ENCODE measurements around the gene ARL6IP1. TPM values are rescaled to one million over a fixed set of nuclear protein-coding genes. Genes with fewer than 3 reads are reported as not detected.

The ARL6IP1 gene
- total RNA-seq, 2 donors from 2014 or later, result 120 to 133 TPM

DNA sequence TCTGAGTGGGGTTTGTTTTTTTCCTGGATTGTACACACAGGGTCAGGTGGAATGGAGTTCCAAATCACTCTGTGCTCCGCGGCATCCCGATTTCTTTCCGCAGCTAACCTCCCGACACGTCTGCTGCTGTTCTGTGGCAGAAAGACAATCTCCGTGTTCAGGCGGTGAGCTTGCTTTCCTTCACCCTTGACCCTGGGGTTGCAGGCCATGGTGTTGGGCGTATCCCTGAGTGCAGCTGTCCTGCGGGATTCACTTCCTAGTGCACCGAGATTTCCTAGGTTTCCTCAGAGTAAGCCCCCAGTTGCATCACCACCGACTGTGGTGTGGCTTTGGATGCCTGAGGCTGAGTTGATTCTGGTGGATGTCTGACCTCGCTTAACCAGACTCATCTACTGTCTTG, 7.8 kb upstream of the ARL6IP1 start:
- ATAC-seq (replicated peaks), result no peak
- Mint-ChIP-seq H3K27ac (peak overlapping the region; percentile 39), H3K9me3 (no peaks in the 10 kb centered on the region), H3K4me3 (no peak overlapping the region), H3K27me3 (no peaks in the 10 kb centered on the region), H3K4me1 (peaks cover 2% of the 10 kb centered on the region), H3K36me3 (ENCODE audit: low read depth) (peaks cover 85% of the 10 kb centered on the region)

DNA sequence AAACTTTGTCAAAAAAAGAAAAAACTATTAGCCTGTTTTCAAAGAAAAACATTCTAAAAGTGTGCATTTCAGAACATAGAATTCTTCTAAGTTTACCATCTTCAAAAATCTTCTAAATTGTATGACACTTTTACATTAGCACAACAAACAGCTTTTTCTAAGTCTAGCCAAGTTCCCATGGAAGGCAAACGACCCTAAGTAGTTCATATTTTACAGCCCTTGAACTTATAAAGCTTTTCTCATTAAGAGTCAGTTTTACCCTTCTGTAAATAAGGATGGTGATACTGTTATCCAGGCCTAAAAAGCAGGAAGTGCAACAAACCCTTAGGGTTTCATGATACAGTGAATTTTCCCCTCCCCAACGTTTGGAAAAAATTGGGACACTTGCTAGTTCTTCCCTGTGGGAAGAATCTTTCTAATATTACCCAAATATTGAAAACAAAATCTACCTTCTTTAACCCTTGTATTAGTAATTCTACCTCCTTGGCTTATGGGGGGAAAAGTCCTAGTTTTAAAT, 4.0 kb upstream of the ARL6IP1 start:
- Mint-ChIP-seq H3K9me3 (no peaks in the 10 kb centered on the region), H3K36me3 (ENCODE audit: low read depth) (peaks cover 70% of the 10 kb centered on the region), H3K4me3 (no peak overlapping the region), H3K4me1 (peaks cover 11% of the 10 kb centered on the region), H3K27me3 (no peaks in the 10 kb centered on the region), H3K27ac (peak overlapping the region; percentile 89)
- ATAC-seq (replicated peaks), result no peak

DNA sequence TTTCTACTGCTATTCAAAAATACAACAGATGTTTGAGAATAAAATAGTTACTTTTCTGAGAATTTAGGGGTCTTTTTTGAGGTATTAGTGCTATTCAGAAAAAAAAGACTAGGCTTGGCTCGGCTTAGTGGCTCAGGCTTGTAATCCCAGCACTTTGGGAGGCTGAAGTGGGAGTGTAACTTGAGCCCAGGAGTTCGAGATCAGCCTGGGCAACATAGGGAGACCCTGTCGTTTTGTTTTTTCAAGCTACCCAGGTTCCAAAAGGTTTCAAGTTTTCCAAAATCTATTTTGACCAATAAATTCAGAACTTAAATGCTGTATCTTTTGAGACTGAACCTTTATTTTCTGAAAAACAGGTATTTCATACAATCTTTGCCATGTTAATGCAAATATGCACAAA, 3.2 kb upstream of the ARL6IP1 start:
- Mint-ChIP-seq H3K27ac (peak overlapping the region; percentile 89), H3K4me1 (peaks cover 18% of the 10 kb centered on the region), H3K36me3 (ENCODE audit: low read depth) (peaks cover 70% of the 10 kb centered on the region), H3K4me3 (peak overlapping the region; percentile 93), H3K27me3 (no peaks in the 10 kb centered on the region), H3K9me3 (no peaks in the 10 kb centered on the region)
- ATAC-seq (replicated peaks), result no peak

DNA sequence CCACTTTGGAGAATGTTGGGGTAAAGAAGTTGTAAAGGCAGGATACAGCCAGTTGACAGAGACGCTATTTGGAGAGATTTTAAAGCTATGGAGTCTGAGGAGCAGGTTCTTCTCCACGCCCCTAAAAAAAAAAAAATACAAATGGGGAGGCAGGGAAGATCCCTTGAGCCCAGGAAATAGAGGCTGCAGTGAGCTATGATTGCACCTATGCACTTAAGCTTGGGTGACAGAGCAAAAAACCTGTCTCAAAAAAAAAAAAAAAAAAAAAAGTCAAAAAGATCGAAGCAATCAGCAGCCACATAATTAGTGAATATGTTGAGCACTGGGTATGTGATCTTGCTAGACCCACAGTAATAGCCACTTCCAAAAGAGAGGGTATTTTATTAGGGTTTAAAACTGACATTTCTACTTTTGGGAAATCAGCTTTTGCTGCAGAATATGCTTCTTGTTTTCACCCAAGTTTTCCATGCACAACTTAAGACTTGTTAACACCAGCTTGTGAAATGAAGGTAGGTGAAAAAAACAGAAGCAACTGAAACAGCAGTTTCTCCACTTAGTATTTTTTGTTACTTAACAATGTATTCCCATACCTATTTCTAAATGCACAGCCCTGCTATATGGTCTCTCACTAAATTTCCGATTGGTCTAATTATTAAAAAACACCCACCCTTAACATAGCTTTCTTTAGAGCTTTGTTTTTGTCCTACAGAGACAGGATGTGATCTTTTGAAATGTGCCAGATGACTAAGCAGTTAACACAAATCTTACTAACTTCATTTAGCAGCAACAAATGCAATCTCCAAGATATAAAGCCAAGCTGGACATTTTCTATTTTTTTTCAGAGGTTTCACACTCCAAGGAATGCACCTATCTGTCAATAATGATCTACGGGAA, 2.5 kb upstream of the ARL6IP1 start:
- H3K9me3 Mint-ChIP-seq, result no peaks in the 10 kb centered on the region
- H3K36me3 Mint-ChIP-seq (ENCODE audit: low read depth), result peaks cover 69% of the 10 kb centered on the region
- H3K27me3 Mint-ChIP-seq, result no peaks in the 10 kb centered on the region
- ATAC-seq (replicated peaks), result no peak
- peaks cover 20% of the 10 kb centered on the region for H3K4me1 Mint-ChIP-seq
- peak overlapping the region; percentile 89 for H3K27ac Mint-ChIP-seq
- peak overlapping the region; percentile 93 for H3K4me3 Mint-ChIP-seq

DNA sequence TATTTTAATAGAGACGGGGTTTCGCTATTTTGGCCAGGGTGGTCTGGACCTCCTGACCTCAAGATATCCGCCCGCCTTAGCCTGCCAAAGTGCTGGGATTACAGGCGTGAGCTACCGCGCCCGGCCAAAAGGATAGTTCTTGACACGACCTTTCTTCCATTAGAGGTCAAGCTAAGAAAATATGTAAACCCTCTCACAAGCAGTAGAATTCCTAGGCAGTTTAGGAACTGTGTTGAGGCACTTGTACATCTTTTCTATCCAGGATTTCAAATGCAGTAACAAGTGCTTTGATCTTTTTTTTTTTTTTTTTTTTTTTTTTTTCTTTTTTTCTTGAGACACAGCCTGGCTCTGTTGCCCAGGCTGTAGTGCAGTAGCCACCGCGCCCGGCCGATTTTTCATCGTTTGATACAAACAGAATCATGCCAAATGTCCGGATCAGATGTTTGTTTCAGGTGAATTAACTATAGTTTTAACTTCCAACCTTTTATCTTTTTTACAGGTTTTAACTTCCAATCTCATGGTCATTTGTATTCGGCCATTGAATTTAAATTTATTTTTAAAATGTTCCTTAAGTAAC, 1.5 kb upstream of the ARL6IP1 start:
- Mint-ChIP-seq H3K36me3 (ENCODE audit: low read depth) (peaks cover 69% of the 10 kb centered on the region), H3K4me1 (peaks cover 22% of the 10 kb centered on the region), H3K9me3 (no peaks in the 10 kb centered on the region), H3K27ac (peak overlapping the region; percentile 97), H3K27me3 (no peaks in the 10 kb centered on the region), H3K4me3 (peak overlapping the region; percentile 93)
- no peak for ATAC-seq (replicated peaks)

DNA sequence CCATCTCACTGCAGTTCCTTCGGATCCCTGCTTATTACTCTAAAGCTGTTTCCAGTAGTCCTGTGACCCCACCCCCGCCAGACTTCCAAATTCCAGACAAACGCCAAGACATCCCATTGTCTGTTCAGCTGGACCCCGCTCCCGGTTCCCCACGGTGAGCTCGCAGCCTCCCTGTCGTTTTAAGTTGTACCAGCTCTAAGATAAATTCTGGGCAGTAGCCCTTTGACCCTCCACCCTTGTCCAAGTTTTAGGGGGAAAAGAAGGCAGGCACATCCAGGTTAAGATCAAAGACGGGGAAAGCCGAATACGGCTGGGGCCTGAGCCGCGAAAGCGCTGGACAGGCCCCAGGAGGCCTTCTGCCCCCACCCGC, 589 bp downstream of the ARL6IP1 start:
- H3K36me3 Mint-ChIP-seq (ENCODE audit: low read depth), result peaks cover 69% of the 10 kb centered on the region
- H3K4me1 Mint-ChIP-seq, result peaks cover 25% of the 10 kb centered on the region
- no peaks in the 10 kb centered on the region for H3K9me3 Mint-ChIP-seq
- peak overlapping the region; percentile 97 for H3K27ac Mint-ChIP-seq
- H3K4me3 Mint-ChIP-seq, result peak overlapping the region; percentile 93
- no peak for ATAC-seq (replicated peaks)
- no peaks in the 10 kb centered on the region for H3K27me3 Mint-ChIP-seq

DNA sequence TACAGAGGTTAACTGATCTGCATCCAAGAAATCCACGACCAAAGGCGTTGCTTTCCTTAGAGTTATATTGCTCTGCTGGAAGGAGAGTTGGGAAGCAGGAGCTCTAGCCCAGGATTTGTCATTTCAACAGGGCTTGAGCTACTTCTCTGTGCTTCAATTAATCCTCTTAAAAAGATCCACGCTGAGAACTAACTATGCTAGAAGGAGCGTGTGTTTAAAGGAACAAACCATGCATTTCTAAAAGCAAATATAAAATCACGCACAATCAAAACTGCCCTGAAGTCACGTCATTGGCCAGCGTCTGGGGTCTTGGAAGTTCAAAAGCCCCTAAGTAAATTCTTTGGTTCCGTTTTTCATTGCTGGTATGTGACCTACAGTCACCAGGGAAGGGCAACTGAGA, 1.1 kb downstream of the ARL6IP1 start:
- Mint-ChIP-seq H3K27ac (peak overlapping the region; percentile 97), H3K36me3 (ENCODE audit: low read depth) (peaks cover 71% of the 10 kb centered on the region), H3K4me1 (peaks cover 25% of the 10 kb centered on the region), H3K9me3 (no peaks in the 10 kb centered on the region), H3K4me3 (peak overlapping the region; percentile 93), H3K27me3 (no peaks in the 10 kb centered on the region)
- no peak for ATAC-seq (replicated peaks)

DNA sequence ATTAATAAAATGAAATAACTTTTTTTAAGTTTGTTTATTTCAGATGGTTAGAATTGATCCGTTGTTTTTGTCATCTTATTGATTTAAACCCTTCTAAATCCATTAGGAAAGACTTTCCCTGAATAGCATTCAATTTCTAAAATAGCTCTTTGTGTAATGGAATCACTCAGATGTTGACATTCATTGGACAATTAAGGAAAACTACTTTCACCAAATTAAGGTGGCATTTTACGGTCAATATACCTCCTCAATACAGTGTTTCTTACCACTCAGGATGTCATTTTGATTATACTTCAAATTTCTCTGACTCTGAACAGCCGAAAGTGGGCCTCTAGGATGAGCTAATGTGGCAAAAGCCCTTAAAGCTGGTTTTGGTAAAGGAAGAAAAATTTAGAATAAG, 1.8 kb downstream of the ARL6IP1 start:
- H3K27me3 Mint-ChIP-seq, result no peaks in the 10 kb centered on the region
- peak overlapping the region; percentile 97 for H3K27ac Mint-ChIP-seq
- H3K36me3 Mint-ChIP-seq (ENCODE audit: low read depth), result peaks cover 79% of the 10 kb centered on the region
- no peak for ATAC-seq (replicated peaks)
- peaks cover 25% of the 10 kb centered on the region for H3K4me1 Mint-ChIP-seq
- H3K4me3 Mint-ChIP-seq, result peak overlapping the region; percentile 93
- no peaks in the 10 kb centered on the region for H3K9me3 Mint-ChIP-seq

DNA sequence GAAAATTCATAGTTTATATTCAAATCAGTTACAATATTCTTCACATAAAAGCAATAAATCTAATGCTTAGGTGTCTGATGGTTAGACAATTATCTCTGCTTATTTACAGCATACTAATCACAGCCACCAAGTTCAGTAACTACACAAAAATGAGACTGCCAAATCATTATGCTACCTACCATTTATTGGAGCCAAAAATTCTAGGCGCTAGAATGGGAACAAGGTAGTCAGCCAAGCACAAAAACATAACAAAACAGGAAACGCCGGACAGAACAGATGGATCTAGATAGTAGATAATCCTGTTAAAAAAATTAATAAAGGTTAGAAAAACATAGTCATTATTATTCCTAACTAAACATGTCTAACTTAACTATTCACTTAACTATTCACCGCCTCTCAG, 3.6 kb downstream of the ARL6IP1 start:
- H3K4me3 Mint-ChIP-seq, result no peak overlapping the region
- no peak overlapping the region for H3K27ac Mint-ChIP-seq
- H3K27me3 Mint-ChIP-seq, result no peaks in the 10 kb centered on the region
- no peak for ATAC-seq (replicated peaks)
- H3K36me3 Mint-ChIP-seq (ENCODE audit: low read depth), result peaks cover 91% of the 10 kb centered on the region
- H3K4me1 Mint-ChIP-seq, result peaks cover 20% of the 10 kb centered on the region
- no peaks in the 10 kb centered on the region for H3K9me3 Mint-ChIP-seq

DNA sequence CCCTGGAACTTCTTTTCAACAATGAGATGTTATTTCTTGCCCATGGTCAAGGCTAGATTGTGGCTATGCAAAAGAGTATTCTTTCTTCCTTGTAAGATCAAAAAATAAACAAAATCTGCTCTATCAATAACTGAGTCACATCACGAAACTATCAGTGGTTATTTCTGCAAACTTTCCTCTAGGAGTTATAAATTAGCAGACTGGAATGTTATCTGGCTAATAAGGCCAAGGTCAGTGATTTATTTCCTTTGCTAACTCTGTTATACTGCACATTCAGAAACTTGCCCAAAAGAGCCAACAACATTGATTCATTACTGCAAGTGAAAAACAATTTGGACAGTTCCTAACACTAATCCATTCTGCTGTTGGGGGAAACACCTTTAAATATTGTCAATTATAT, 5.0 kb downstream of the ARL6IP1 start:
- Mint-ChIP-seq H3K4me1 (peaks cover 21% of the 10 kb centered on the region), H3K36me3 (ENCODE audit: low read depth) (peaks cover 99% of the 10 kb centered on the region)

DNA sequence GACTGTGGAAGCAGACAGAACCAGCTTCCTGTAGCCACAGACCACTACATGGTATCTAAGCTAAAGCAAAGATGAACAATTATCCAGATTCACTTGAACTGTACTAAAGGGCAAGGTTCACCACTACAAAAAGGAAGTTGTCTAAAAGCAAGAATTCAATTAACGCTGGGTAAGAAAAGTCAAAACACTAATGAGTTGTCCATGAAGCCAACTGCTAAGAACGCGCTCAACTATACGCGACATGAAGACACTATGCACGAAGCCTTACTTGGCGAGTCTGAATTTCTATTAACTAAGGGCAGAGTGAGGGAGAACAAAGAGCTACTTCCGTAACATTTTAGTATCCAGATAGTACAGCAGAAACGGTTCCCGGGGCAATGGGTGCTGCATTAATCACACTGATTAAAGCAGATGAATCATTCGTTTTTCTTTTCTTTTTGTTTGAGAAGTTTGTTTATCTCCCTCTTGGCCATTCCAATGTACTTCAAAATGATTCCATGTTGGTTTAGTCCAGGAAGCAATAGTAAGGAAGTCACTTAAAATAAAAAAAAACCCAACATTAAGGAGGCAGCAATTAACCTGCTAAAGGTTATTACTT, 8.4 kb downstream of the ARL6IP1 start:
- Mint-ChIP-seq H3K4me3 (no peak overlapping the region), H3K9me3 (no peaks in the 10 kb centered on the region), H3K27ac (no peak overlapping the region)

More for the DNA sequence above, 5.0 kb downstream of the ARL6IP1 start:
- H3K9me3 Mint-ChIP-seq, result no peaks in the 10 kb centered on the region
- no peaks in the 10 kb centered on the region for H3K27me3 Mint-ChIP-seq
- H3K27ac Mint-ChIP-seq, result peak overlapping the region; percentile 25
- no peak overlapping the region for H3K4me3 Mint-ChIP-seq
- ATAC-seq (replicated peaks), result no peak

DNA sequence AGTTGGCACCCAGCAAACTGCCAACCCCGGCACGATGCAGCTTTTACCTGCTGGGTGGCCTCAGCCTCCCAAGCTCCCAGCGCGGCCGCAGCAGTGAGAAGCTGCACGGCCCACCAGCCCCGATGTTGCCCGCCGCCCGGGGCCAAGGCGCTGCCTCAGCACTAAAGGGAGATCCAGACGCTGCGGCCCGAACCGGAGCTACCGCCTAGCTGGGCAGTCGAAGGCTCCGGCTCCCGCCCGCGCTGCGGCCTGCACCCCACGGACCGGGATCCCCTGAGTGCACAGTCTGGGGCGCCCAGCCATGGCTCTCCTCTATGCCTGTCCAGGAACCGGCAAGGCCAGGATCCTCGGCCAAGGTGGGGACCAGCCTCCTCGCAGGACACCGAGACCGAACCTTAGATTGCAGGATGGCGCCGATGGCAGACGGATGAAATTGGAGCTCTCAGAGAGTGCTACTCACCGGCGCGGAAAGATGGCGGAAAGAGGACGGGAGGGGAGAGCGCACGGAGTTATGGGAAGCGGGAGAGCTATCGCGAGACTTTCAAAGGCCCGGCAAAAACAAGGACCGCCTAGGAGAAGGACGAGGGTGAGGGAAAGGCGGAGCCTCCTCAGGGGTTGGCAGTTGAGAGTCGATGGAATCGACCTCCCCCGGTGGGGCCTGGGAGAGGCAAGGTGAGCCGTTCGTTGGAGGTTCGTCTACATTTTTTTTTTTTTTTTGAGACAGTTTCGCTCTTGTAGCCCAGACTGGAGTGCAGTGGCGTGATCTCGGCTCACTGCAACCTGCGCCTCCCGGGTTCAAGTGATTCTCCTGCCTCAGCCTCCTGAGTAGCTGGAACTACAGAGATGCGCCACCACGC, 11.3 kb downstream of the ARL6IP1 start, which contains the start of gene RPS15A:
Gene RPS15A, minus strand, starts transcription at position 485 of the 857 bp plus-strand sequence. CDS start 1,221 bp downstream, outside the sequence.
- ATAC-seq (replicated peaks), result peak; percentile 93
- Mint-ChIP-seq H3K4me3 (peak within 1 kb of the TSS; percentile 99), H3K4me1 (peaks cover 36% of the 10 kb centered on the region), H3K9me3 (peaks cover 3% of the 10 kb centered on the region), H3K27ac (peak within 1 kb of the TSS; percentile 99), H3K36me3 (ENCODE audit: low read depth) (peaks cover 97% of the 10 kb centered on the region), H3K27me3 (no peaks in the 10 kb centered on the region)

More for the DNA sequence above, 8.4 kb downstream of the ARL6IP1 start:
- Mint-ChIP-seq H3K36me3 (ENCODE audit: low read depth) (peaks cover 97% of the 10 kb centered on the region), H3K4me1 (peaks cover 19% of the 10 kb centered on the region), H3K27me3 (no peaks in the 10 kb centered on the region)
- ATAC-seq (replicated peaks), result no peak

DNA sequence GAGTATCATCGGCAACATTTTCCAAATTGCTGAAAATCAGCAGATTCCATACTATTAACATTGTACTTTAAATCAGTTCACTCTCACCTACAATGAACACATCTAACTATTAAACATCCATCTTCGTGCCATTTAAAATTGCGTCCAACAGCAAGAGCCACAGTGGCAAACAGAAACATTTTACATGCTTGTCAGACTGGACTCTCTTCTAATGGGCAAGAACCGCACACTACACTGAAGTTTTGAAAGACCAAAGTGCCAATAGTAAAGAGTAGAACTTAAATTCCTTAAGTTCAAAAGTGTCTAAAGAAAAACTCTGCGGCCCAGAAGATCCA, 11.9 kb downstream of the ARL6IP1 start:
- Mint-ChIP-seq H3K27ac (peak overlapping the region; percentile 99), H3K4me3 (peak overlapping the region; percentile 99), H3K9me3 (peaks cover 3% of the 10 kb centered on the region), H3K4me1 (peaks cover 42% of the 10 kb centered on the region), H3K27me3 (no peaks in the 10 kb centered on the region), H3K36me3 (ENCODE audit: low read depth) (peaks cover 97% of the 10 kb centered on the region)
- ATAC-seq (replicated peaks), result no peak
